Bronchial epithelial cell (primary cell): ENCODE data around the gene CRX. TPM values are rescaled to one million over a fixed set of nuclear protein-coding genes. Genes with fewer than 3 reads are reported as not detected.

ENCODE experiments used
- DNase-seq: peaks from one replicate; pipeline ENCODE4 v3.0.0-alpha.2; 2010; ENCODE audit warnings: low read depth
- FAIRE-seq: peaks from 2 replicates; lab custom pipeline; 2011; peaks lifted over from hg19 to GRCh38; lab: Jason Lieb, UNC
- H3K27me3 ChIP-seq: 2 replicates; pipeline ENCODE4 v1.5.1; 2011; ENCODE audit warnings: low read length; ENCODE audit not compliant: control insufficient read depth, insufficient read depth
- H3K36me3 ChIP-seq: 2 replicates; pipeline ENCODE4 v1.5.1; 2011; ENCODE audit warnings: low read length; ENCODE audit not compliant: control insufficient read depth, insufficient read depth
- H3K4me3 ChIP-seq: 2 replicates; pipeline ENCODE4 v1.5.1; 2011; ENCODE audit warnings: mild to moderate bottlenecking, low read depth, low read length, control low read depth
- total RNA-seq: library from RNA; depleted of rRNA; stranded (reverse); fragments of >200 nt; gene quantifications from 2 replicates; pipeline ENCODE4 v1.2.1, GENCODE V29; 2014
- TF ChIP-seq, protein P1 (sequence below): IDR thresholded peaks from 2 replicates; pipeline ENCODE4 v1.5.1; 2011; ENCODE audit warnings: mild to moderate bottlenecking, moderate library complexity, low read length, control low read depth, inconsistent platforms; ENCODE audit not compliant: insufficient read depth, severe bottlenecking

CRX gene
- total RNA-seq, 1 donor from 2014 or later: not detected

DNA sequence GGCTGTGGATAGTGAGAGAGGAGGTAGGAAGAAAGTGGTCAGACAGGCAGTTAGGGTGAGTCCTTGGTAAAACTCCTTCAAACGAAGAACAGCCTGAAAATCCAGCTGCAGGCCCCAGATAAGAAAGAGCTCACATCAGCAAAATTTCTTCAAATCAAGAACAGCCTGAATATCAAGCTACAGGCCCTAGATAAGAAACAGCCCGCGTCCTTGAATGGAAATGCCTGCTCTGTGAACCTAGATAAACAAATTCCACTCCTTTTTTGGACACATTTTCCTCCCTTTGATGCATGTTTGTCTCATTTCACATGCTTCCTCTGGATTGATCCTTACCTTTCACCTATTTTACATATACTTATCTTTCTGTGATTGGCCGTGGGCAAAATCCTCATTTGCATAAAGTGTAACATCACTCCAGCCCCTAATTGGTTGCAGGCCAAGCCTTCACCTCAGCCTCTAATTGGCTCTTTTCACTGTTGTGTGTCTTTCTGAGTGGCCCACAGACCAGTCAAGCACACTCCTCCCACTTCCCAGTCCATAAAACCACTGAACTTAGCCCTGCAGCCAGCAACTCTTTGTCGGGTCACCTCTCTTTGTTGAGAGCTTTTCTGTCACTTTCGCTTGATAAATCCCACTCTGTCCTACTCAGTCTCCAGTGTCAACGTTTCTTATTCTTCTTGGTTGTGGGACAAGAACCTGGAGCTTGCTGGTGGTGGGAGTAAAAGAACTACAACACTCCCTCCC is 70.4 kb downstream of the CRX start:
- Histone ChIP-seq H3K4me3 (no peak overlapping the region), H3K27me3 (no peaks in the 10 kb centered on the region), H3K36me3 (no peaks in the 10 kb centered on the region)
- DNase-seq: peak; percentile 5
- FAIRE-seq: no peak
- TF ChIP-seq, protein P1, sequence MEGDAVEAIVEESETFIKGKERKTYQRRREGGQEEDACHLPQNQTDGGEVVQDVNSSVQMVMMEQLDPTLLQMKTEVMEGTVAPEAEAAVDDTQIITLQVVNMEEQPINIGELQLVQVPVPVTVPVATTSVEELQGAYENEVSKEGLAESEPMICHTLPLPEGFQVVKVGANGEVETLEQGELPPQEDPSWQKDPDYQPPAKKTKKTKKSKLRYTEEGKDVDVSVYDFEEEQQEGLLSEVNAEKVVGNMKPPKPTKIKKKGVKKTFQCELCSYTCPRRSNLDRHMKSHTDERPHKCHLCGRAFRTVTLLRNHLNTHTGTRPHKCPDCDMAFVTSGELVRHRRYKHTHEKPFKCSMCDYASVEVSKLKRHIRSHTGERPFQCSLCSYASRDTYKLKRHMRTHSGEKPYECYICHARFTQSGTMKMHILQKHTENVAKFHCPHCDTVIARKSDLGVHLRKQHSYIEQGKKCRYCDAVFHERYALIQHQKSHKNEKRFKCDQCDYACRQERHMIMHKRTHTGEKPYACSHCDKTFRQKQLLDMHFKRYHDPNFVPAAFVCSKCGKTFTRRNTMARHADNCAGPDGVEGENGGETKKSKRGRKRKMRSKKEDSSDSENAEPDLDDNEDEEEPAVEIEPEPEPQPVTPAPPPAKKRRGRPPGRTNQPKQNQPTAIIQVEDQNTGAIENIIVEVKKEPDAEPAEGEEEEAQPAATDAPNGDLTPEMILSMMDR: no peak

Other genes with a start within 250 kb of the CRX start
- not detected in 2 replicates for gene ZNF541, start 248.8 kb upstream of the CRX start, total RNA-seq
- 2.9 and 4.5 TPM in 2 replicates for gene BICRA, start 212.8 kb upstream of the CRX start, total RNA-seq
- 53.4 and 67.5 TPM in 2 replicates for gene EHD2, start 108.5 kb upstream of the CRX start, total RNA-seq
- 112 and 121 TPM in 2 replicates for gene NOP53, start 76.4 kb upstream of the CRX start, total RNA-seq
- 149 and 175 TPM in 2 replicates for gene SELENOW, start 43.2 kb upstream of the CRX start, total RNA-seq
- not detected in 2 replicates for gene TPRX1, start 17.4 kb upstream of the CRX start, total RNA-seq
- gene TPRX2, start 37.3 kb downstream of the CRX start, total RNA-seq: not detected in 2 replicates
- not detected in 2 replicates for gene SULT2A1, start 64.4 kb downstream of the CRX start, total RNA-seq
- gene BSPH1, start 170.2 kb downstream of the CRX start, total RNA-seq: not detected in 2 replicates
- gene ELSPBP1, start 172.7 kb downstream of the CRX start, total RNA-seq: not detected in 2 replicates
- gene CABP5, start 222.1 kb downstream of the CRX start, total RNA-seq: not detected in 2 replicates